HG02642 (cell line): ENCODE results near the gene KCNN1.
"Not testable (repeated sequence)": the region's sequence is repeated elsewhere in the genome, so short reads cannot be mapped to it uniquely, and the experiment has no call there.

Experiments
- ATAC-seq: cut with Tn5 transposase; IDR thresholded peaks from one replicate; pipeline ENCODE4 v1.9.1; 2021; ENCODE audit warnings: mild to moderate bottlenecking; ENCODE audit not compliant: unreplicated experiment, poor library complexity

KCNN1 gene

GRCh38 chr19:17999684-18000479, 33.0 kb downstream of the KCNN1 start:
- no peak for ATAC-seq

GRCh38 chr19:18000480-18000914, 33.6 kb downstream of the KCNN1 start:
- peak; percentile 14 for ATAC-seq

GRCh38 chr19:18000915-18001776, 34.2 kb downstream of the KCNN1 start:
- ATAC-seq = peak; percentile 70

- ATAC-seq = no peak
Measured at GRCh38 chr19:18001777-18002345, 35.0 kb downstream of the KCNN1 start.

GRCh38 chr19:18002347-18002850, 35.5 kb downstream of the KCNN1 start:
- ATAC-seq = no peak

- not testable (repeated sequence) for ATAC-seq
Measured at GRCh38 chr19:18005750-18006149, 38.8 kb downstream of the KCNN1 start.

- peak; percentile 62 for ATAC-seq
Measured at GRCh38 chr19:18007044-18007916, 40.4 kb downstream of the KCNN1 start.

- ATAC-seq = peak; percentile 58
Measured at GRCh38 chr19:18007917-18008673, 41.2 kb downstream of the KCNN1 start, which contains the start of gene ARRDC2. ARRDC2 (plus strand) TSS chr19:18008170; CDS start chr19:18008311, 141 bp downstream.

- ATAC-seq = no peak
Measured at GRCh38 chr19:18008814-18009213, 41.9 kb downstream of the KCNN1 start.

GRCh38 chr19:18009412-18010066, 42.6 kb downstream of the KCNN1 start:
- no peak for ATAC-seq

- no peak for ATAC-seq
Measured at GRCh38 chr19:18010149-18010548, 43.2 kb downstream of the KCNN1 start.

- no peak for ATAC-seq
Measured at GRCh38 chr19:18013210-18014111, 46.6 kb downstream of the KCNN1 start.

GRCh38 chr19:18014197-18014596, 47.3 kb downstream of the KCNN1 start:
- ATAC-seq = no peak

GRCh38 chr19:18016209-18016910, 49.5 kb downstream of the KCNN1 start:
- no peak for ATAC-seq

GRCh38 chr19:18017275-18018083, 50.6 kb downstream of the KCNN1 start:
- ATAC-seq = no peak
